Endothelial cell of umbilical vein (primary cell): Measurements from ENCODE around the gene XRCC6.

Experiments used
- CTCF ChIP-seq, 2 donors: IDR thresholded peaks; 1 replicate in 1 of 2; 2 replicates in 1 of 2; pipeline ENCODE4 v1.5.1; 2011; ENCODE audit warnings: low read length in 2 of 2, mild to moderate bottlenecking in 2 of 2, moderate library complexity in 2 of 2, control low read depth in 1 of 2, inconsistent platforms in 1 of 2, low read depth in 1 of 2; ENCODE audit not compliant: insufficient read depth in 1 of 2; ENCODE audit errors: extremely low read depth in 1 of 2
- EZH2 ChIP-seq: IDR thresholded peaks from 2 replicates; pipeline ENCODE4 v1.6.1; 2012; ENCODE audit warnings: borderline replicate concordance, low read depth, mild to moderate bottlenecking, moderate library complexity, low read length, inconsistent platforms; ENCODE audit not compliant: severe bottlenecking
- MAX ChIP-seq: IDR thresholded peaks from 2 replicates; pipeline ENCODE4 v1.6.1; 2011; ENCODE audit not compliant: insufficient read depth, insufficient read length
- MYC ChIP-seq: IDR thresholded peaks from one replicate; pipeline ENCODE4 v1.6.1; 2011; ENCODE audit warnings: mild to moderate bottlenecking, low read depth, low read length

- TF ChIP-seq CTCF (IDR thresholded peaks at IDR 0.05; ENCODE audit: extremely low read depth in 1 of 2, insufficient read depth in 1 of 2, low read depth in 1 of 2, low read length in 2 of 2) = no peak
- no peak for TF ChIP-seq MYC
- no peak for TF ChIP-seq EZH2
- no peak for TF ChIP-seq MAX
Measured at GRCh38 chr22:41613456-41613855, 7.6 kb upstream of the XRCC6 start.
